Gastroesophageal sphincter (tissue), 3 donors: ENCODE results near the gene CTNNBL1.

Experiments
- POLR2A ChIP-seq, 2 donors: fragments of 450-650 bp; IDR thresholded peaks; one replicate each; pipeline ENCODE4 v1.6.1; 2017; ENCODE audit warnings: antibody characterized with exemption in 2 of 2, mild to moderate bottlenecking in 2 of 2, moderate library complexity in 1 of 2
- TF ChIP-seq, protein P1 (sequence below), 4 experiments: fragments of 200-600 bp in 2 of 4; fragments of 450-650 bp in 2 of 4; sonication (generic) in 1 of 4; IDR thresholded peaks; one replicate each; pipeline ENCODE4 v1.5.1; 2017 to 2019; ENCODE audit warnings: antibody characterized with exemption in 4 of 4, mild to moderate bottlenecking in 2 of 4, moderate library complexity in 2 of 4

DNA sequence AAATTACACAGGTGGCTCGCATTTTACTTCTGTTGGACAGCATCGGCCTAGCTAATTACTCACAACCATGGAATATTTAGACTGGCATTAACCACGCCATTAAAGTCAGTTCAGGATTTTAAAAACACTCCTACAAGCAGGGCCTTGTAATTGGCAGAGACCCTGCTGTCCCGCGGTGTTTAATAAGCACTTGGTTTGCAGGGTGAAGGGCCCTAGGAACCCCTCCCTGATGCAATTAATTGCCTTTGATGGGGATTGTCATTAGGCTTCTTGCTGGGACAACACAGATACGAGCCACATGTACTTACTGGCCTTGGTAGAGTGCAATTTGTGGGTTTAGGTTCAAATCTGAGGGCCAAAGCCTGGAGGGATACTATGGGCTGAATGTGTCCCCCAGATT lies 201.3 kb downstream of the CTNNBL1 start:
- no peak for TF ChIP-seq POLR2A (IDR thresholded peaks at IDR 0.05)
- TF ChIP-seq, protein P1, sequence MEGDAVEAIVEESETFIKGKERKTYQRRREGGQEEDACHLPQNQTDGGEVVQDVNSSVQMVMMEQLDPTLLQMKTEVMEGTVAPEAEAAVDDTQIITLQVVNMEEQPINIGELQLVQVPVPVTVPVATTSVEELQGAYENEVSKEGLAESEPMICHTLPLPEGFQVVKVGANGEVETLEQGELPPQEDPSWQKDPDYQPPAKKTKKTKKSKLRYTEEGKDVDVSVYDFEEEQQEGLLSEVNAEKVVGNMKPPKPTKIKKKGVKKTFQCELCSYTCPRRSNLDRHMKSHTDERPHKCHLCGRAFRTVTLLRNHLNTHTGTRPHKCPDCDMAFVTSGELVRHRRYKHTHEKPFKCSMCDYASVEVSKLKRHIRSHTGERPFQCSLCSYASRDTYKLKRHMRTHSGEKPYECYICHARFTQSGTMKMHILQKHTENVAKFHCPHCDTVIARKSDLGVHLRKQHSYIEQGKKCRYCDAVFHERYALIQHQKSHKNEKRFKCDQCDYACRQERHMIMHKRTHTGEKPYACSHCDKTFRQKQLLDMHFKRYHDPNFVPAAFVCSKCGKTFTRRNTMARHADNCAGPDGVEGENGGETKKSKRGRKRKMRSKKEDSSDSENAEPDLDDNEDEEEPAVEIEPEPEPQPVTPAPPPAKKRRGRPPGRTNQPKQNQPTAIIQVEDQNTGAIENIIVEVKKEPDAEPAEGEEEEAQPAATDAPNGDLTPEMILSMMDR (IDR thresholded peaks at IDR 0.05), result no peak
